Spleen (tissue), 7 donors: ENCODE data around the gene SYNPR.

Experiments used
- POLR2A ChIP-seq, 3 donors: fragments of 450-650 bp; IDR thresholded peaks; one replicate each; pipeline ENCODE4 v1.5.1; 2017; ENCODE audit warnings: antibody characterized with exemption in 3 of 3, mild to moderate bottlenecking in 1 of 3
- POLR2AphosphoS5 ChIP-seq, 3 donors: sonication (generic); formaldehyde crosslinking; IDR thresholded peaks; one replicate each; pipeline ENCODE4 v1.5.1; 2017; ENCODE audit warnings: antibody characterized with exemption in 3 of 3
- TF ChIP-seq, protein P1 (sequence below), 11 experiments: fragments of 200-600 bp in 7 of 11; fragments of 450-650 bp in 4 of 11; sonication (generic) in 4 of 11; IDR thresholded peaks in 8 of 11; conservative IDR thresholded peaks in 3 of 11; 1 replicate in 7 of 11; 2 replicates in 4 of 11; pipeline versions ENCODE4 v1.4.0 to v1.8.0; 2016 to 2021; ENCODE audit warnings: antibody characterized with exemption in 11 of 11, inconsistent platforms in 4 of 11, mild to moderate bottlenecking in 1 of 11
- donor health status: DM: no; HTN: no; CAD: no; lungs with moderate emphysema.
- donor health status: DM: no; HTN: no; CAD: no.
- donor health status: DM: no; HTN: no; CAD: no.

DNA sequence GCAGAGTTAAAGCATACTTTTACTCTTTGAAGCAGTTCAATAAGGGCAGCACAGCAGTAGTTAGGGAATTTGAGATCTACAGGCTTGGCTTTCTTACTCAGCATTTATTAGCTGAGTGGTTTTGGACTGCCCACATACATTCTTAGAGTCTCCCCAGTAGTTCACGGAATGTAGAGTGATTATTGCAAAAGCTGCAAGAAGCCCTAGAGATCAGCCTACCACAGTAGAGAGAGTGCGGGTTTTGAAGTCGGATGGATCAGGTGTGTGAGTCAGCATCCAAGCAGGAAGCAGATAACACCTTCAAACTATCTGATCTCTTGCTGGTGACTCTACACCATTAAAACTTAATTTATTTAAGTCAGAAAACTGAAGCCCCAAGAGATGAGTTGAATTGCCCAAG lies 171.9 kb downstream of the SYNPR start:
- TF ChIP-seq POLR2A (IDR thresholded peaks at IDR 0.05) = no peak
- TF ChIP-seq, protein P1, sequence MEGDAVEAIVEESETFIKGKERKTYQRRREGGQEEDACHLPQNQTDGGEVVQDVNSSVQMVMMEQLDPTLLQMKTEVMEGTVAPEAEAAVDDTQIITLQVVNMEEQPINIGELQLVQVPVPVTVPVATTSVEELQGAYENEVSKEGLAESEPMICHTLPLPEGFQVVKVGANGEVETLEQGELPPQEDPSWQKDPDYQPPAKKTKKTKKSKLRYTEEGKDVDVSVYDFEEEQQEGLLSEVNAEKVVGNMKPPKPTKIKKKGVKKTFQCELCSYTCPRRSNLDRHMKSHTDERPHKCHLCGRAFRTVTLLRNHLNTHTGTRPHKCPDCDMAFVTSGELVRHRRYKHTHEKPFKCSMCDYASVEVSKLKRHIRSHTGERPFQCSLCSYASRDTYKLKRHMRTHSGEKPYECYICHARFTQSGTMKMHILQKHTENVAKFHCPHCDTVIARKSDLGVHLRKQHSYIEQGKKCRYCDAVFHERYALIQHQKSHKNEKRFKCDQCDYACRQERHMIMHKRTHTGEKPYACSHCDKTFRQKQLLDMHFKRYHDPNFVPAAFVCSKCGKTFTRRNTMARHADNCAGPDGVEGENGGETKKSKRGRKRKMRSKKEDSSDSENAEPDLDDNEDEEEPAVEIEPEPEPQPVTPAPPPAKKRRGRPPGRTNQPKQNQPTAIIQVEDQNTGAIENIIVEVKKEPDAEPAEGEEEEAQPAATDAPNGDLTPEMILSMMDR (IDR thresholded peaks at IDR 0.05 in 8 of 11, conservative IDR thresholded peaks at IDR 0.05 in 3 of 11) = no peak
- TF ChIP-seq POLR2AphosphoS5 (IDR thresholded peaks at IDR 0.05) = no peak
